Astrocyte (in vitro differentiated cells and primary cell): ENCODE measurements around the gene LMCD1.
"Not testable (repeated sequence)": the region's sequence is repeated elsewhere in the genome, so short reads cannot be mapped to it uniquely, and the experiment has no call there.

Experiments
- CTCF ChIP-seq: IDR thresholded peaks from 2 replicates; pipeline ENCODE4 v1.5.1; 2011; ENCODE audit warnings: low read depth, mild to moderate bottlenecking, inconsistent platforms, low read length, moderate library complexity; ENCODE audit not compliant: insufficient read depth
- EZH2 ChIP-seq: IDR thresholded peaks from 2 replicates; pipeline ENCODE4 v1.6.1; 2012; ENCODE audit warnings: mild to moderate bottlenecking, low read length, inconsistent platforms; ENCODE audit not compliant: insufficient read depth

DNA sequence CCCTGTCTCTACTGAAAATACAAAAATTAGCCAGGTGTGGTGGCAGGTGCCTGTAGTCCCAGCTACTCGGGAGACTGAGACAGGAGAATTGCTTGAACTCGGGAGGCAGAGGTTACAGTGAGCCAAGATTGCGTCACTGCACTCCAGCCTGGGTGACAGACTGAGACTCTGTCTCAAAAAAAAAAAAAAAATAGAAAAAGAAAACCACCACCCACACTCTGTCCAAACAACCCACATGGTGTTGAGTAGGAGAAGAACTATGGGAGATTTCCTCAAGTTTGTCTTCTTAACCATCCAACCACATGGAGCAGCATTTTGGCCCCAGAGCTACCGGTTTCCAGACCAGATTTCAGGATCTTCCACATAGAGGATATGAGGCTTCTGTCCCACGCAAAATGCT lies 78.8 kb downstream of the LMCD1 start:
- not testable (repeated sequence) for TF ChIP-seq CTCF, EZH2
